HG02798 (cell line): ENCODE results near the gene LRP1B.
"Not testable (repeated sequence)": the region's sequence is repeated elsewhere in the genome, so short reads cannot be mapped to it uniquely, and the experiment has no call there.

Source experiments
- ATAC-seq: cut with Tn5 transposase; IDR thresholded peaks from one replicate; pipeline ENCODE4 v1.9.1; 2021; ENCODE audit warnings: mild to moderate bottlenecking; ENCODE audit not compliant: unreplicated experiment, poor library complexity

The LRP1B gene

DNA sequence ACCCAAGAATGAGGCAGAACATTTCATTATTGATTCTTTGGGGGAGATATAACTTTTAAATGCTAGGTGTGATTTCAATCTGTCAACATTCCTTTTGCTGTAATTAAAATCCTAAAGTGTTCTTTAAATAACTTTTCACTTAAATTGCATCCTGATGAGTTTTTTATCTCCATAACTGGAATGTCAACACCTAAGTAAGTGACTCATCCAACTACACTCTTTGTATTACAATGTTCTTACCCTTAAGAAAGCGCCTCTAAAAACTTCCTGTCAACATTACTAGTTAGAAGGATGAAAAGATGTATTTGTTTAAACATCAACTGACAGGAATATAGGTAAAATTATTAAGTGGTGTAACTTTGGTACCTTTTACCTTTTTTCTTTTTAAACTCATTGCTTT, 1657.0 kb downstream of the LRP1B start:
- no peak for ATAC-seq

- no peak for ATAC-seq
Measured at GRCh38 chr2:140472676-140473075, 1658.1 kb downstream of the LRP1B start.

DNA sequence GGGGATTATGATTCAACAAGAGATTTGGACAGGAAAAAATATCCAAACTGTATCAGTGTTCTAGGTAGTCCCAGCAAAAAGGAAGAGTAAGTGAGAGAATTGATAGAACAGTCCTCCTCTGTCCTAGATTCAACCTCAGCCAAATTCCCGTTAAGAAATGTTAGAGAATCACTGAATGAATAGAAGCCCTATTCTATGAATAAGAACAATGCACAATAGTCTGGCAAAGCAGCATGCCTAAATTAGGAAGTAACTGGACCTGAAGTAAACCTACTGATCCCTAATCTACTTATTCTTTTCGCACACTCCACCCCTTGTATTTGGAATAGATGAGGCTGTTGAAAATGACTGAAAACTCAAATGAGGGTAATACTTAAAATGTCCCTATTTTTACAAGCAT, 1665.5 kb downstream of the LRP1B start:
- ATAC-seq = no peak

DNA sequence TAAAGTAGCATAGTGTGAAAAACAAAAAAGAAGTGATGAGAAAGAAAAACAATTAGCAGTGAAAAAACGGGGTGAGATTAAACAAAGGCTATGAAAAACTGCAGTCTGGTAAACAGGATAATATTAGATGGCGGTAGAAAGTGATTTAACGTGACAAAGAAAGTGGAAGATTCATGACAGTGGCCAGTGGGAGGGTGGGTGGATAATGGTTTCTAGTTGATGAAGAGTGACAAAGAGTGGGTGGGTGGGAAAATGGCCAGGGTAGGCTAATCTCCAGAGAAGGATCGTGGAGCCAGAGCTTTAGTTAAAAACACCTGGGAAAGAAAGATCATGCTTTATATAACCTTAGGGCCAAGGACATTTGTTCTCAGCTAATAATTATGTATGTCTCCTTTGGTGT, 1667.8 kb downstream of the LRP1B start:
- ATAC-seq = no peak

GRCh38 chr2:140457483-140457882, 1673.3 kb downstream of the LRP1B start:
- ATAC-seq = no peak

GRCh38 chr2:140455315-140455714, 1675.5 kb downstream of the LRP1B start:
- no peak for ATAC-seq

- ATAC-seq = no peak
Measured at GRCh38 chr2:140454717-140455116, 1676.1 kb downstream of the LRP1B start.

GRCh38 chr2:140451324-140451723, 1679.5 kb downstream of the LRP1B start:
- no peak for ATAC-seq

DNA sequence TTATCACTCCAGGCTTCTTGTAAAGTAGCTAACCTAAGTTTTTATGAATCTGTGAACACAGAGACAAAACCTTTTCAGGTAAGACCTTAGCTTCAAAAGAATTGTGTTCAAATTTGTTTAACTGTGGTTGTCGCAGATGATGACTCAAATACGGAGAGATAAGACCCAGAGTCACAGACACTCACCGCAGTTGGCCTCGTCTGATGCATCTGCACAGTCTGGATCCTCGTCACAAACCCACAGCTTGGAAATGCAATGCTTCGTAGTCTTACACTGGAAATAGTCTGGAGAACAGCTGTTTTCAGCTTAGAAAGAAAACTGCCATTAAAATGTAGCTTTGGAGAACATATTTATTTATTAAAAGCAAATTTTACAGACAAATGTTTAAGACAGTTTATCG, 1688.5 kb downstream of the LRP1B start:
- no peak for ATAC-seq

GRCh38 chr2:140440815-140441214, 1690.0 kb downstream of the LRP1B start:
- no peak for ATAC-seq

- ATAC-seq = no peak
Measured at GRCh38 chr2:140436936-140437335, 1693.9 kb downstream of the LRP1B start.

DNA sequence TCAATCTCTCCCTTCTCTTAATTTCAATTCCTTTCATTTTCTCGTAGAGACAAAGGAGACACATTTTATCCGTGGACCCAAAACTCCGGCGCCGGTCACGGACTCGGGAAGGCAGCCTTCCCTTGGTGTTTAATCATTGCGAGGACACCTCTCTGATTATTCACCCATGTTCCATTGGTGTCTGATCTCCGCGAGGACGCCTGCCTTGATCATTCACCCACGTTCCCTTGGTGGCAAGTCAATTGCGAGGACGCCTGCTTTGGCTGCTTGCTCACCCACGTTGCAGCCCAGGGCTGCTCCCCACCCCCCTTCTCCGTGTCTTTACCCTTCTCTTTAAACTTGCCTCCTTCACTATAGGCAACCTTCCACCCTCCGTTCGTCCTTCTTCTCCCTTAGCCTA, 1703.8 kb downstream of the LRP1B start:
- ATAC-seq = not testable (repeated sequence)

GRCh38 chr2:140424471-140424870, 1706.3 kb downstream of the LRP1B start:
- ATAC-seq = no peak

DNA sequence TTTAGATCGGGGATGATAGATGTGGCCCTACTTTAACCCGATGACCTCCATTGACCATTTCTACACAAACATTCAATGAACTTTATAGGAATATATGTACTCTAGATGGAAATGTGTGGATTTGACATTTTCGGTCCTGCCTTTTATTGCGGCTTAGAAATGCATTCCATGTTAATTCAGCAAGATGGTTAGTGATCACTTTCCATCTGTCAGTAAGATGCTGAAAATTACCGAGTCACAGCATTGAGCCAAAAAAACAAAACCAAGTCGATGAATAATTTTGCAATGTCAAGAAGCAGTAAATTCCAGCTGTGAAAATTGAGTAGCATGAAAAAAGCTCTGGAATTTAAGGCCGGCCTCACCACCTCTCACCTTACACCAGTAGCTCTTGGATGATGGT, 1708.1 kb downstream of the LRP1B start:
- no peak for ATAC-seq

GRCh38 chr2:140417504-140417903, 1713.3 kb downstream of the LRP1B start:
- ATAC-seq = no peak

DNA sequence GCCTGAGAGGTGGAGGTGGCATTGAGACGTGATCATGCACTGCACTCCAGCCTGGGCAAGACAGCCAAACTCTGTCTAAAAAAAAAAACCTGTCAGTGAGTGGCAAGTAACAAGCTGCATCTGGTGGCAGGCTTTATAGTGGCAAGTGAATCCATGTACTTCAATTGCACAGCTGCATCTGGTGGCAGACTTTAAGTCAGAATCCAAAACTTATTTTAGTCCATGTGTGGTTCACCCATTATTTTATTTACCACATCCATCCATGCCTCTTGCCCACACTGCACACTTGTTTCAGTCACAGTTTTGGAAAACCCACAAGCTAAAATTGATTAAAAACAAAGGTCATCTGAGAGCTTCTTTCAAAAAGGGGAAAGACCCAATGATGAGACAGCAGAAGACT, 1714.2 kb downstream of the LRP1B start:
- ATAC-seq = no peak

DNA sequence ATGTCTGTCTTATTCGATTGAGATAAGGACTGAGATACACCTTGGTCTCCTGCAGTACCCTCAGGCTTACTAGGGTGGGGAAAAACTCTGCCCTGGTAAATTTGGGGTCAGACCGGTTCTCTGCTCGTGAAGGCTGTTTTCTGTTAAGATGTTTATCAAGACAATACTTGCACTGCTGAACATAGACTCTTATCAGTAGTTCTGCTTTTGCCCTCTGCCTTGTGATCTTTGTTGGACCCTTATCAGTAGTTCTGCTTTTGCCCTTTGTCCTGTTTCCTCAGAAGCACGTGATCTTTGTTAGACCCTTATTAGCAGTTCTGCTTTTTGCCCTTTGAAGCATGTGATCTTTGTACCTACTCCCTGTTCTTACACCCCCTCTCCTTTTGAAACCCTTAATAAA, 1715.8 kb downstream of the LRP1B start:
- not testable (repeated sequence) for ATAC-seq

DNA sequence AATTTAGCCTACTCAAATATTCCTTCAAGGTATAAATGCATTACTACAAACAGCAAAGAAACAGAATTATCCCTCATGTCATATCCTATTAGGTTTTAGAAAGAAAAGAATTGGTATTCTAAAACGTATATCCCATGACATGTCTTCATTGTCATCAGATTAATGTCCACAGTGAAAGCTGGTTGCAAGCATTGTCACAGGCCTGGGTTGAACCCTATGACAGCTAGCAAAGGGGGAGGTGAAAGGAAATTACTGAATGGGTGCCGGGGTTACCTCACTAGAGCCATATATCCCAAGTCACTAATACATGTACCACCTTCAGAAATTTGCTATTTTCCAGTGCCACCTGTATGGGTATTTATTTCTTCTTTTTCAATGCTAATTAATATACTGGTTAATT, 1720.1 kb downstream of the LRP1B start:
- ATAC-seq = no peak

GRCh38 chr2:140401056-140401455, 1729.8 kb downstream of the LRP1B start:
- ATAC-seq = no peak

- ATAC-seq = no peak
Measured at GRCh38 chr2:140392824-140393223, 1738.0 kb downstream of the LRP1B start.

DNA sequence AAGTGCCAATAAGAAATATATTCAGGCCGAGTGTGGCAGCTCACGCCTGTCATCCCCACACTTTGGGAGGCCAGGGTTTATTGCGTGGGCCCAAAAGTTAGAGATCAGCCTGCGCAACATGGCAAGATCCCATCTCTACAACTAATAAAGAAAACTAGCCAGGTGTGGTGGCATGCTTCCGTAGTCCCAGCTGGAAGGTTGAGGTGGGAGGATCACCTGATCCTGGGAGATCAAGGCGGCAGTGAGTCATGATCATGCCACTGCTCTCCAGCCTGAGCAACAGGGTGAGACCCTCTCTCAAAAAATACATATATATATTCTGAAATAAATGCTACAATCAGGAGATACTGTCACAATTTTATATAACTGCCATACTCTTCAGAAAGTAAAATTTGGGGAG, 1745.9 kb downstream of the LRP1B start:
- ATAC-seq = no peak

GRCh38 chr2:140383781-140384180, 1747.0 kb downstream of the LRP1B start:
- ATAC-seq = no peak

GRCh38 chr2:140376686-140377085, 1754.1 kb downstream of the LRP1B start:
- no peak for ATAC-seq
